Measurements from ENCODE around the gene JSRP1. TPM values are rescaled to one million over a fixed set of nuclear protein-coding genes. Genes with fewer than 3 reads are reported as not detected.

JSRP1 gene
- total and polyA plus RNA-seq, 2 experiments from 2014 or later = 2.4 to 3.1 TPM

DNA sequence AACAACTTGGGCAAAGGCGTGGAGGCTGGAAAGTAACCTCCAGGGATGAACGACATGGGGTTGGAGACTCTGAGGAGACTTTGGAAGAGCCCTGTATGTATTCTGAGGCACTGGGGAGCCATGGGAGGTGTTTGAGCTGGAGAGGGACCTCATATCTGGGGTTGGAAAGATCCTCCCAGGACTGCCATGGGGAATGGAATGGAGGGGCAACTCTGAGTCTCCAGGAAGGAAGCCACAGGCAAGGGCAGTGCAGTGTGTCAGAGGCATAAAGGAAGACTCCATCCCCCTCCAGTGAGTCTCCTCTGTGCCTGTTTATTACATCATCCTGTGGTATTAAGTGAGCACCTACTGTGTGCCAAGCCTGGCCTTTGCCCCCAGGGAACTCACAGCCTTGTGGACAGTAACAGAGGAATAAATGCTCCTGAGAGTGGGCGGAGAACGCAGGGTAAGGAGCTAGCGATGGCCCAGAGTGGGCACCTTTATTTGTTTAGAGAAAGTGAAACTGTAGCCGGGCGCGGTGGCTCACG lies 18.0 kb upstream of the JSRP1 start:
- no peaks in the 10 kb centered on the region for H3K27me3 ChIP-seq (ENCODE audit: insufficient read depth)
- H3K27ac Mint-ChIP-seq = peak overlapping the region; percentile 87
- no peak overlapping the region for H3K4me3 ChIP-seq
- peaks cover 23% of the 10 kb centered on the region for H3K4me1 Mint-ChIP-seq
- H3F3A ChIP-seq (replicated peaks; ENCODE audit: low read depth) = peaks cover 37% of the 10 kb centered on the region
- no peak for DNase-seq (ENCODE audit: low spot score)
- peaks cover 18% of the 10 kb centered on the region for H3K4me1 ChIP-seq (ENCODE audit: insufficient read depth)
- peaks cover 37% of the 10 kb centered on the region for H3K36me3 Mint-ChIP-seq (ENCODE audit: low read depth)
- peaks cover 47% of the 10 kb centered on the region for H3K79me2 ChIP-seq (replicated peaks; ENCODE audit: insufficient read depth)
- H3K27me3 Mint-ChIP-seq (ENCODE audit: insufficient read depth, low read depth, poor library complexity) = peaks cover 27% of the 10 kb centered on the region
- no peak for TF ChIP-seq EZH2 (IDR thresholded peaks at IDR 0.05; ENCODE audit: low read depth, unreplicated experiment)
- TF ChIP-seq, protein P1, sequence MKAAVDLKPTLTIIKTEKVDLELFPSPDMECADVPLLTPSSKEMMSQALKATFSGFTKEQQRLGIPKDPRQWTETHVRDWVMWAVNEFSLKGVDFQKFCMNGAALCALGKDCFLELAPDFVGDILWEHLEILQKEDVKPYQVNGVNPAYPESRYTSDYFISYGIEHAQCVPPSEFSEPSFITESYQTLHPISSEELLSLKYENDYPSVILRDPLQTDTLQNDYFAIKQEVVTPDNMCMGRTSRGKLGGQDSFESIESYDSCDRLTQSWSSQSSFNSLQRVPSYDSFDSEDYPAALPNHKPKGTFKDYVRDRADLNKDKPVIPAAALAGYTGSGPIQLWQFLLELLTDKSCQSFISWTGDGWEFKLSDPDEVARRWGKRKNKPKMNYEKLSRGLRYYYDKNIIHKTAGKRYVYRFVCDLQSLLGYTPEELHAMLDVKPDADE (IDR thresholded peaks at IDR 0.05) = no peak
- TF ChIP-seq POLR2AphosphoS5 (IDR thresholded peaks at IDR 0.05; ENCODE audit: low read depth) = no peak
- no peak for TF ChIP-seq ZNF114 (CRISPR knock-in tag; IDR thresholded peaks at IDR 0.05)
- TF ChIP-seq, protein P2, sequence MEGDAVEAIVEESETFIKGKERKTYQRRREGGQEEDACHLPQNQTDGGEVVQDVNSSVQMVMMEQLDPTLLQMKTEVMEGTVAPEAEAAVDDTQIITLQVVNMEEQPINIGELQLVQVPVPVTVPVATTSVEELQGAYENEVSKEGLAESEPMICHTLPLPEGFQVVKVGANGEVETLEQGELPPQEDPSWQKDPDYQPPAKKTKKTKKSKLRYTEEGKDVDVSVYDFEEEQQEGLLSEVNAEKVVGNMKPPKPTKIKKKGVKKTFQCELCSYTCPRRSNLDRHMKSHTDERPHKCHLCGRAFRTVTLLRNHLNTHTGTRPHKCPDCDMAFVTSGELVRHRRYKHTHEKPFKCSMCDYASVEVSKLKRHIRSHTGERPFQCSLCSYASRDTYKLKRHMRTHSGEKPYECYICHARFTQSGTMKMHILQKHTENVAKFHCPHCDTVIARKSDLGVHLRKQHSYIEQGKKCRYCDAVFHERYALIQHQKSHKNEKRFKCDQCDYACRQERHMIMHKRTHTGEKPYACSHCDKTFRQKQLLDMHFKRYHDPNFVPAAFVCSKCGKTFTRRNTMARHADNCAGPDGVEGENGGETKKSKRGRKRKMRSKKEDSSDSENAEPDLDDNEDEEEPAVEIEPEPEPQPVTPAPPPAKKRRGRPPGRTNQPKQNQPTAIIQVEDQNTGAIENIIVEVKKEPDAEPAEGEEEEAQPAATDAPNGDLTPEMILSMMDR (conservative IDR thresholded peaks at IDR 0.05; ENCODE audit: low read depth in 2 of 2) = no peak
- TF ChIP-seq, protein P3, sequence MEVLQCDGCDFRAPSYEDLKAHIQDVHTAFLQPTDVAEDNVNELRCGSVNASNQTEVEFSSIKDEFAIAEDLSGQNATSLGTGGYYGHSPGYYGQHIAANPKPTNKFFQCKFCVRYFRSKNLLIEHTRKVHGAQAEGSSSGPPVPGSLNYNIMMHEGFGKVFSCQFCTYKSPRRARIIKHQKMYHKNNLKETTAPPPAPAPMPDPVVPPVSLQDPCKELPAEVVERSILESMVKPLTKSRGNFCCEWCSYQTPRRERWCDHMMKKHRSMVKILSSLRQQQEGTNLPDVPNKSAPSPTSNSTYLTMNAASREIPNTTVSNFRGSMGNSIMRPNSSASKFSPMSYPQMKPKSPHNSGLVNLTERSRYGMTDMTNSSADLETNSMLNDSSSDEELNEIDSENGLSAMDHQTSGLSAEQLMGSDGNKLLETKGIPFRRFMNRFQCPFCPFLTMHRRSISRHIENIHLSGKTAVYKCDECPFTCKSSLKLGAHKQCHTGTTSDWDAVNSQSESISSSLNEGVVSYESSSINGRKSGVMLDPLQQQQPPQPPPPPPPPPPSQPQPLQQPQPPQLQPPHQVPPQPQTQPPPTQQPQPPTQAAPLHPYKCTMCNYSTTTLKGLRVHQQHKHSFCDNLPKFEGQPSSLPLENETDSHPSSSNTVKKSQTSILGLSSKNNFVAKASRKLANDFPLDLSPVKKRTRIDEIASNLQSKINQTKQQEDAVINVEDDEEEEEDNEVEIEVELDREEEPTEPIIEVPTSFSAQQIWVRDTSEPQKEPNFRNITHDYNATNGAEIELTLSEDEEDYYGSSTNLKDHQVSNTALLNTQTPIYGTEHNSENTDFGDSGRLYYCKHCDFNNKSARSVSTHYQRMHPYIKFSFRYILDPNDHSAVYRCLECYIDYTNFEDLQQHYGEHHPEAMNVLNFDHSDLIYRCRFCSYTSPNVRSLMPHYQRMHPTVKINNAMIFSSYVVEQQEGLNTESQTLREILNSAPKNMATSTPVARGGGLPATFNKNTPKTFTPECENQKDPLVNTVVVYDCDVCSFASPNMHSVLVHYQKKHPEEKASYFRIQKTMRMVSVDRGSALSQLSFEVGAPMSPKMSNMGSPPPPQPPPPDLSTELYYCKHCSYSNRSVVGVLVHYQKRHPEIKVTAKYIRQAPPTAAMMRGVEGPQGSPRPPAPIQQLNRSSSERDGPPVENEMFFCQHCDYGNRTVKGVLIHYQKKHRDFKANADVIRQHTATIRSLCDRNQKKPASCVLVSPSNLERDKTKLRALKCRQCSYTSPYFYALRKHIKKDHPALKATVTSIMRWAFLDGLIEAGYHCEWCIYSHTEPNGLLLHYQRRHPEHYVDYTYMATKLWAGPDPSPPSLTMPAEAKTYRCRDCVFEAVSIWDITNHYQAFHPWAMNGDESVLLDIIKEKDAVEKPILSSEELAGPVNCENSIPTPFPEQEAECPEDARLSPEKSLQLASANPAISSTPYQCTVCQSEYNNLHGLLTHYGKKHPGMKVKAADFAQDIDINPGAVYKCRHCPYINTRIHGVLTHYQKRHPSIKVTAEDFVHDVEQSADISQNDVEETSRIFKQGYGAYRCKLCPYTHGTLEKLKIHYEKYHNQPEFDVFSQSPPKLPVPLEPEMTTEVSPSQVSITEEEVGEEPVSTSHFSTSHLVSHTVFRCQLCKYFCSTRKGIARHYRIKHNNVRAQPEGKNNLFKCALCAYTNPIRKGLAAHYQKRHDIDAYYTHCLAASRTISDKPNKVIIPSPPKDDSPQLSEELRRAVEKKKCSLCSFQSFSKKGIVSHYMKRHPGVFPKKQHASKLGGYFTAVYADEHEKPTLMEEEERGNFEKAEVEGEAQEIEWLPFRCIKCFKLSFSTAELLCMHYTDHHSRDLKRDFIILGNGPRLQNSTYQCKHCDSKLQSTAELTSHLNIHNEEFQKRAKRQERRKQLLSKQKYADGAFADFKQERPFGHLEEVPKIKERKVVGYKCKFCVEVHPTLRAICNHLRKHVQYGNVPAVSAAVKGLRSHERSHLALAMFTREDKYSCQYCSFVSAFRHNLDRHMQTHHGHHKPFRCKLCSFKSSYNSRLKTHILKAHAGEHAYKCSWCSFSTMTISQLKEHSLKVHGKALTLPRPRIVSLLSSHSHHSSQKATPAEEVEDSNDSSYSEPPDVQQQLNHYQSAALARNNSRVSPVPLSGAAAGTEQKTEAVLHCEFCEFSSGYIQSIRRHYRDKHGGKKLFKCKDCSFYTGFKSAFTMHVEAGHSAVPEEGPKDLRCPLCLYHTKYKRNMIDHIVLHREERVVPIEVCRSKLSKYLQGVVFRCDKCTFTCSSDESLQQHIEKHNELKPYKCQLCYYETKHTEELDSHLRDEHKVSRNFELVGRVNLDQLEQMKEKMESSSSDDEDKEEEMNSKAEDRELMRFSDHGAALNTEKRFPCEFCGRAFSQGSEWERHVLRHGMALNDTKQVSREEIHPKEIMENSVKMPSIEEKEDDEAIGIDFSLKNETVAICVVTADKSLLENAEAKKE (CRISPR knock-in tag; IDR thresholded peaks at IDR 0.05) = no peak
- TF ChIP-seq CREB1 (CRISPR knock-in tag; IDR thresholded peaks at IDR 0.05; ENCODE audit: low read depth) = no peak
- TF ChIP-seq STAT1 (IDR thresholded peaks at IDR 0.05; ENCODE audit: unreplicated experiment) = no peak
- no peak for TF ChIP-seq ZNF331 (CRISPR knock-in tag; IDR thresholded peaks at IDR 0.05; ENCODE audit: low read depth)
- no peak for TF ChIP-seq EZH2phosphoT487 (IDR thresholded peaks at IDR 0.05; ENCODE audit: unreplicated experiment)
- no peak for TF ChIP-seq NANOG (IDR thresholded peaks at IDR 0.05; ENCODE audit: borderline replicate concordance)
- TF ChIP-seq, protein P4, sequence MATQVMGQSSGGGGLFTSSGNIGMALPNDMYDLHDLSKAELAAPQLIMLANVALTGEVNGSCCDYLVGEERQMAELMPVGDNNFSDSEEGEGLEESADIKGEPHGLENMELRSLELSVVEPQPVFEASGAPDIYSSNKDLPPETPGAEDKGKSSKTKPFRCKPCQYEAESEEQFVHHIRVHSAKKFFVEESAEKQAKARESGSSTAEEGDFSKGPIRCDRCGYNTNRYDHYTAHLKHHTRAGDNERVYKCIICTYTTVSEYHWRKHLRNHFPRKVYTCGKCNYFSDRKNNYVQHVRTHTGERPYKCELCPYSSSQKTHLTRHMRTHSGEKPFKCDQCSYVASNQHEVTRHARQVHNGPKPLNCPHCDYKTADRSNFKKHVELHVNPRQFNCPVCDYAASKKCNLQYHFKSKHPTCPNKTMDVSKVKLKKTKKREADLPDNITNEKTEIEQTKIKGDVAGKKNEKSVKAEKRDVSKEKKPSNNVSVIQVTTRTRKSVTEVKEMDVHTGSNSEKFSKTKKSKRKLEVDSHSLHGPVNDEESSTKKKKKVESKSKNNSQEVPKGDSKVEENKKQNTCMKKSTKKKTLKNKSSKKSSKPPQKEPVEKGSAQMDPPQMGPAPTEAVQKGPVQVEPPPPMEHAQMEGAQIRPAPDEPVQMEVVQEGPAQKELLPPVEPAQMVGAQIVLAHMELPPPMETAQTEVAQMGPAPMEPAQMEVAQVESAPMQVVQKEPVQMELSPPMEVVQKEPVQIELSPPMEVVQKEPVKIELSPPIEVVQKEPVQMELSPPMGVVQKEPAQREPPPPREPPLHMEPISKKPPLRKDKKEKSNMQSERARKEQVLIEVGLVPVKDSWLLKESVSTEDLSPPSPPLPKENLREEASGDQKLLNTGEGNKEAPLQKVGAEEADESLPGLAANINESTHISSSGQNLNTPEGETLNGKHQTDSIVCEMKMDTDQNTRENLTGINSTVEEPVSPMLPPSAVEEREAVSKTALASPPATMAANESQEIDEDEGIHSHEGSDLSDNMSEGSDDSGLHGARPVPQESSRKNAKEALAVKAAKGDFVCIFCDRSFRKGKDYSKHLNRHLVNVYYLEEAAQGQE (IDR thresholded peaks at IDR 0.05; ENCODE audit: unreplicated experiment) = no peak
- no peak for TF ChIP-seq JUNB (IDR thresholded peaks at IDR 0.05; ENCODE audit: unreplicated experiment)
- peaks cover 27% of the 10 kb centered on the region for H4K20me1 ChIP-seq (replicated peaks; ENCODE audit: insufficient read depth)
- ATAC-seq = no peak
- H3K27ac ChIP-seq (ENCODE audit: low read depth) = 0 out of 2 replicates have a peak overlapping the region, but pooled peaks have one; percentile 9
- peaks cover 4% of the 10 kb centered on the region; the same call in 1 of the 2 replicates for H3K36me3 ChIP-seq (ENCODE audit: insufficient read depth)
- no peaks in the 10 kb centered on the region for H3K9me2 ChIP-seq (ENCODE audit: insufficient read depth)
- peak overlapping the region; percentile 63; the same call in 1 of the 3 replicates for H3K4me3 Mint-ChIP-seq
- no peak overlapping the region for H2AFZ ChIP-seq
- no peak overlapping the region for H3K4me2 ChIP-seq
- peaks cover 7% of the 10 kb centered on the region; the same call in 2 of the 3 replicates for H3K9me3 Mint-ChIP-seq

Data from GM23338 (cell line).